MM.1S (cell line): ENCODE results near the gene CALR3.

Experiments
- CTCF ChIP-seq: fragments of 300-600 bp; sonication (generic); IDR thresholded peaks from 2 replicates; pipeline ENCODE4 v1.5.1; 2016; ENCODE audit warnings: antibody characterized with exemption, low read length, mixed read lengths
- EZH2 ChIP-seq: fragments of 300-600 bp; sonication (generic); optimal IDR thresholded peaks from 2 replicates; pipeline ENCODE3; 2017; ENCODE audit warnings: low read depth, mild to moderate bottlenecking, antibody characterized with exemption, low read length, mixed read lengths
- EZH2phosphoT487 ChIP-seq: fragments of 300-600 bp; sonication (generic); IDR thresholded peaks from 2 replicates; pipeline ENCODE4 v1.6.1; 2018; ENCODE audit warnings: antibody characterized with exemption, low read length

- no peak for TF ChIP-seq CTCF
- no peak for TF ChIP-seq EZH2
- no peak for TF ChIP-seq EZH2phosphoT487
Measured at GRCh38 chr19:16531380-16531669, 35.4 kb upstream of the CALR3 start.
